ENCODE data around the gene ERVMER34-1. TPM values are rescaled to one million over a fixed set of nuclear protein-coding genes. Genes with fewer than 3 reads are reported as not detected.

Gene ERVMER34-1
- total RNA-seq, 4 donors from 2014 or later: 0.11 to 0.19 (median 0.17) TPM; not detected in 1

DNA sequence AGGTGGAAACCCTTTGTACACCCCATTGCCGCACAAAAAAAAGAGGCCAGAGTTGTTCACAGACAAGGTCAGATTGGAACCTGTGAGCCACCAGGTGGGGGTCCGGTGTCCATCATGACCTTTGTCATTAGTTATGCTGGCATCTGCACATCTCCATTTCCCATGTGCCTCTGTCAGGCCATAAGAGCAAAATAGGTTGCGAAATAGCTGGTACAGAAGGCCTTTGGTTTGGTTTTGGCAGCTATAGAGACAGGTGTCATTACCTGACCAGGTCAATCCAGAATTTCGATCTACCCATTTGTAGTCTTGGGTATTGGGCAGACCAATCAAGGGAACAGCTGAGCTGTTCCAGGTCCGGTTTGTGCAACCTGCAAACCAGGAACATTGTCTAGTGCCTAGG is 6.6 kb downstream of the ERVMER34-1 start:
- Histone ChIP-seq H3K4me3 (no peak overlapping the region), H3K4me1 (no peaks in the 10 kb centered on the region), H3K27ac (replicated peaks in 1 of 4) (no peak overlapping the region), H3K27me3 (peaks cover 0 to 9% (median 3%) of the 10 kb centered on the region in 4 donors), H3K36me3 (no peaks in the 10 kb centered on the region), H3K9me3 (no peaks in the 10 kb centered on the region)
- TF ChIP-seq, protein P1, sequence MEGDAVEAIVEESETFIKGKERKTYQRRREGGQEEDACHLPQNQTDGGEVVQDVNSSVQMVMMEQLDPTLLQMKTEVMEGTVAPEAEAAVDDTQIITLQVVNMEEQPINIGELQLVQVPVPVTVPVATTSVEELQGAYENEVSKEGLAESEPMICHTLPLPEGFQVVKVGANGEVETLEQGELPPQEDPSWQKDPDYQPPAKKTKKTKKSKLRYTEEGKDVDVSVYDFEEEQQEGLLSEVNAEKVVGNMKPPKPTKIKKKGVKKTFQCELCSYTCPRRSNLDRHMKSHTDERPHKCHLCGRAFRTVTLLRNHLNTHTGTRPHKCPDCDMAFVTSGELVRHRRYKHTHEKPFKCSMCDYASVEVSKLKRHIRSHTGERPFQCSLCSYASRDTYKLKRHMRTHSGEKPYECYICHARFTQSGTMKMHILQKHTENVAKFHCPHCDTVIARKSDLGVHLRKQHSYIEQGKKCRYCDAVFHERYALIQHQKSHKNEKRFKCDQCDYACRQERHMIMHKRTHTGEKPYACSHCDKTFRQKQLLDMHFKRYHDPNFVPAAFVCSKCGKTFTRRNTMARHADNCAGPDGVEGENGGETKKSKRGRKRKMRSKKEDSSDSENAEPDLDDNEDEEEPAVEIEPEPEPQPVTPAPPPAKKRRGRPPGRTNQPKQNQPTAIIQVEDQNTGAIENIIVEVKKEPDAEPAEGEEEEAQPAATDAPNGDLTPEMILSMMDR (IDR thresholded peaks at IDR 0.05): no peak
- TF ChIP-seq POLR2AphosphoS5 (IDR thresholded peaks at IDR 0.05): no peak
- no peak for TF ChIP-seq EP300 (IDR thresholded peaks at IDR 0.05)
- no peak for TF ChIP-seq POLR2A (IDR thresholded peaks at IDR 0.05; ENCODE audit: low read depth)
- 96% methylated on average over 4 of the region's 5 CpGs for WGBS
- intact Hi-C loops (cut with DNase I): no loop called here
- no peak for DNase-seq (ENCODE audit: extremely low spot score)

DNA sequence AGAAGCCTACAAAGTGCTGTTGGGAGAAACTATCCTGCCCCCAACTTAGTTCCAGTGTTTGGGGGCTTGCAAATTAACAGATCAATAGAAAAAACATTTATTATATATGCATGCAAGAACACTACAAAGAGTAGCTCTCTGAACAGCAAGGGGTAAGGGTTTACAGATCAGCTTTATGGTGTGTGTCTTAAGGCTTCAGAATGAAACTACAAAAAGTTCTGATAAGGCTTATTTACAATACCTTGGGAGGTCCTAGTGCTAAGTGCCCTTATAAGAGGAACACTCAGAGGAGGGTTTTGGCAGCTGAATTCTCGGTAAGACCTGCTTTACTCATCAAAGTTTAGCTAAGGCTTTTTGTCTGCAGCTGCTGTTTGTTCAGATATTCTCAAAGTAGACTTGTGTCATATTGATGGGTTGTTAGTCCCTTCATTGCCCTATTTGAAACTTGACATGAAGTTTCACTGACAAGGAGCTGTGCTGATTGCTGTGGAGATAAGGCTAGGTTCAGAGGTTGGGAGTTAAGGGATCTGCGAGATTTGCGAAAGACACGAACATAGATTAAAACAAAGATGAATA is 7.7 kb downstream of the ERVMER34-1 start:
- Histone ChIP-seq H3K36me3 (no peaks in the 10 kb centered on the region), H3K4me1 (no peaks in the 10 kb centered on the region), H3K9me3 (no peaks in the 10 kb centered on the region), H3K4me3 (no peak overlapping the region), H3K27me3 (no peaks in the 10 kb centered on the region), H3K27ac (replicated peaks in 1 of 4) (no peak overlapping the region)
- no peak for TF ChIP-seq POLR2A (IDR thresholded peaks at IDR 0.05; ENCODE audit: low read depth)
- no peak for TF ChIP-seq EP300 (IDR thresholded peaks at IDR 0.05)
- TF ChIP-seq POLR2AphosphoS5 (IDR thresholded peaks at IDR 0.05): no peak
- TF ChIP-seq, protein P1 (IDR thresholded peaks at IDR 0.05): no peak
- DNase-seq (ENCODE audit: extremely low spot score): no peak
- intact Hi-C loops (cut with DNase I): no loop called here
- 89% methylated on average over 4 of the region's 4 CpGs for WGBS

DNA sequence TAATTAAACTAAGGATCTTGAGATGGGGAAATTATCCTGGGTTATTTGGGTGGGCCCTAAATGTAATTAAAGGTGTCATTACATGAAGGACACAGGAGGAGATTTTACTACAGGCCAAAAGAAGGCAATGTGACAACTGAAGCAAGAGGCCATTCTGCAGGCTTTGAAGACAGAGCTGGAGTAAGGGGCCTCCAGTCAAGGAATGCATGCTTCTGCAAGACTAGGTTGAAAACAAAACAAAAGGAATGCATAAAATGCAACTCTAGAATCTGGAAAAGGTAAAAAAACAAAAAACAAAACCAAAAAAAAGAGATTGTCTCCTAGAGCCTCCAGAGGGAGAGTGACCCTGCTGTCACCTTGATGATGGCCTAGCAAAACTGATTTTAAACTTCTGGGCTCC is 21.6 kb downstream of the ERVMER34-1 start:
- Histone ChIP-seq H3K4me1 (no peaks in the 10 kb centered on the region), H3K36me3 (no peaks in the 10 kb centered on the region), H3K27ac (replicated peaks in 1 of 4) (no peak overlapping the region), H3K27me3 (no peaks in the 10 kb centered on the region), H3K9me3 (no peaks in the 10 kb centered on the region), H3K4me3 (no peak overlapping the region)
- TF ChIP-seq, protein P1 (IDR thresholded peaks at IDR 0.05): no peak
- TF ChIP-seq POLR2AphosphoS5 (IDR thresholded peaks at IDR 0.05) (no peak), EP300 (IDR thresholded peaks at IDR 0.05) (no peak), POLR2A (IDR thresholded peaks at IDR 0.05; ENCODE audit: low read depth) (no peak)
- intact Hi-C loops (cut with DNase I): no loop called here
- DNase-seq (ENCODE audit: extremely low spot score): no peak

DNA sequence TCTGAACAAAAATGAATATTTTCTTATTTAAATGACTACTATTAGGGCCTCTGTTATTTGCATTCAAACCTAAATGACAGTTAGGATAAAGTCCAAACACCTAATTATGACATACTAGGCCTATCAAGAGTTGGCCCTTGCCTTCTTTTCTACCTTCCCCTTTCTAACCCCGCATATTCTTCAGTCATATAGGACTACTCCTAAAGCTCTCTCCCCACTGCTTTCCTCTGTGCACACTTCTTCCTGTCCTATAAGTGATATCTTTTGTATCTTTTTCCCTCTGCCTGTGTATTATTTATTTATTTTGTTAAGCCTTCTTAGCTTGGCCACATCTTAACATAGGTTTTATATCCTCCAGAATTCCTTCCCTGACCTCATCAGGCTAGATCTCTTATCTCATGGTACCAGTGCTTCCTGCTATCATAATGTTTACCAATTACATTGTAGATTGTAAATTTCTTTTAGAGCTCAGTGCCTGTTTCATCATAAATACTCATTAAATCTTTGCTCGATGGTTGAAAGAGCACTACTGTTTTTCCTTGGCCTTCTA is 22.5 kb downstream of the ERVMER34-1 start:
- no peak overlapping the region for H3K27ac ChIP-seq (replicated peaks in 1 of 4)
- intact Hi-C loops (cut with DNase I): no loop called here

More for the DNA sequence above, 22.5 kb downstream of the ERVMER34-1 start:
- WGBS: 77% methylated on average over 2 of the region's 2 CpGs
- H3K36me3 ChIP-seq: no peaks in the 10 kb centered on the region
- no peaks in the 10 kb centered on the region for H3K27me3 ChIP-seq
- no peak for DNase-seq (ENCODE audit: extremely low spot score)
- no peaks in the 10 kb centered on the region for H3K4me1 ChIP-seq
- H3K9me3 ChIP-seq: no peaks in the 10 kb centered on the region
- TF ChIP-seq, protein P1 (IDR thresholded peaks at IDR 0.05): no peak
- TF ChIP-seq EP300 (IDR thresholded peaks at IDR 0.05): no peak
- no peak for TF ChIP-seq POLR2AphosphoS5 (IDR thresholded peaks at IDR 0.05)
- no peak for TF ChIP-seq POLR2A (IDR thresholded peaks at IDR 0.05; ENCODE audit: low read depth)
- no peak overlapping the region for H3K4me3 ChIP-seq
